ENCODE results near the gene KRCC1.

DNA sequence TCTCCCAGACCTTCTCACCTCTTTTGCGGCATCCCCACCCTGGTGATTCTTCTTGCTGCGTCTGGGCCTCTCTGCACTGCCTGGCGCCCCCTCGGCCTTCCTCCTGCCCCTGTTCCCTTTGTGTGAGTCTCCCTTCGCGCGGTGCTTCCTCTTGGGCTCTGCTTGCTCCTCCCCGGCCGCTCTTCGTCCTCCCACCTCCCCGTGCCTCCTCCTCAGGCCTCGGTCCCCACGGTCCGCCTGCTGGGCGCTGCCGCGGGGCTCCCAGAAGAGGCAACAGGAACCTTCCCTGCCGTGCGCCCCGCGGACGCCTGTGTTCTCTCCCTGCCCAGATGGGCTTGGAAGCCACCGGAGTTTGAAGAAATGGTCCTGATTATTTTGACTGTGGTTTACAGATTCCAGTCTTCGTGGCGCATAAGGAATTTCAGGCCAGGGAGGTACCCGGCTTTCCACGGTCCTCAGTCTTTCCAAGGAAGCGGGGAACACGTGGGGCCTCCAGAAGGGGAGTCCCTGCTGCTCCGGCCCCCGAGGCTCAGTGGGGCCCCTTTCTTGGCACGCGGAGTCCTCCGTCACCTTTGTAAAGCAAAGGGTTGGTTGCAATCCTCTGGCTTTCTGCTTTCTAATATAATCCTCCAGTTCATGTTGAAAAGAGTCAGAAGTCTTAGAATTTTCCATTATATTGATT lies 52.4 kb downstream of the KRCC1 start:
- TF ChIP-seq CTCF (IDR thresholded peaks at IDR 0.05; ENCODE audit: insufficient read depth, low read length, poor library complexity, severe bottlenecking): no peak
- no peak for TF ChIP-seq EZH2phosphoT487 (conservative IDR thresholded peaks at IDR 0.05; ENCODE audit: low read length)

Data from SU-DHL-6 (cell line).